Measurements from ENCODE around the gene CNEP1R1.

Gene CNEP1R1

GRCh38 chr16:49992825-49993224 lies 32.2 kb upstream of the CNEP1R1 start:
- no peak overlapping the region for H3K4me3 ChIP-seq (ENCODE audit: low read length, poor library complexity, severe bottlenecking)
- H4K20me1 ChIP-seq (ENCODE audit: insufficient read depth, low read length, poor library complexity, severe bottlenecking) = no peaks in the 10 kb centered on the region
- no peaks in the 10 kb centered on the region for H3K36me3 ChIP-seq (ENCODE audit: insufficient read depth, low read length)
- H3K9me3 ChIP-seq (ENCODE audit: insufficient read depth, low read depth, low read length) = no peaks in the 10 kb centered on the region
- TF ChIP-seq CTCF (conservative IDR thresholded peaks at IDR 0.05; ENCODE audit: low read length) (no peak), EZH2phosphoT487 (IDR thresholded peaks at IDR 0.05; ENCODE audit: borderline replicate concordance) (no peak)
- no peak overlapping the region for H3K9ac ChIP-seq (ENCODE audit: low read depth, low read length, poor library complexity, severe bottlenecking)
- no peak overlapping the region for H3K4me2 ChIP-seq (ENCODE audit: low read depth, low read length, poor library complexity, severe bottlenecking)
- H2AFZ ChIP-seq (ENCODE audit: low read length) = no peak overlapping the region
- H3K9me2 ChIP-seq (replicated peaks; ENCODE audit: low read depth, low read length) = no peaks in the 10 kb centered on the region
- no peaks in the 10 kb centered on the region for H3F3A ChIP-seq (ENCODE audit: low read depth)
- H3K4me1 ChIP-seq (ENCODE audit: insufficient read depth, low read length, poor library complexity, severe bottlenecking) = no peaks in the 10 kb centered on the region
- H3K79me2 ChIP-seq (ENCODE audit: insufficient read depth, low read length) = no peaks in the 10 kb centered on the region
- H3K27me3 ChIP-seq (ENCODE audit: insufficient read depth, low read length, poor library complexity, severe bottlenecking) = no peaks in the 10 kb centered on the region

GRCh38 chr16:49993579-49993978 lies 31.4 kb upstream of the CNEP1R1 start:
- no peaks in the 10 kb centered on the region for H3K79me2 ChIP-seq (ENCODE audit: insufficient read depth, low read length)
- H3F3A ChIP-seq (ENCODE audit: low read depth) = no peaks in the 10 kb centered on the region
- no peaks in the 10 kb centered on the region for H4K20me1 ChIP-seq (ENCODE audit: insufficient read depth, low read length, poor library complexity, severe bottlenecking)
- H3K9me2 ChIP-seq (replicated peaks; ENCODE audit: low read depth, low read length) = no peaks in the 10 kb centered on the region
- TF ChIP-seq EZH2phosphoT487 (IDR thresholded peaks at IDR 0.05; ENCODE audit: borderline replicate concordance) = no peak
- no peak for TF ChIP-seq CTCF (conservative IDR thresholded peaks at IDR 0.05; ENCODE audit: low read length)
- H3K9me3 ChIP-seq (ENCODE audit: insufficient read depth, low read depth, low read length) = no peaks in the 10 kb centered on the region
- no peak overlapping the region for H2AFZ ChIP-seq (ENCODE audit: low read length)
- H3K36me3 ChIP-seq (ENCODE audit: insufficient read depth, low read length) = no peaks in the 10 kb centered on the region
- H3K4me3 ChIP-seq (ENCODE audit: low read length, poor library complexity, severe bottlenecking) = no peak overlapping the region
- H3K9ac ChIP-seq (ENCODE audit: low read depth, low read length, poor library complexity, severe bottlenecking) = no peak overlapping the region
- H3K4me1 ChIP-seq (ENCODE audit: insufficient read depth, low read length, poor library complexity, severe bottlenecking) = no peaks in the 10 kb centered on the region
- no peak overlapping the region for H3K4me2 ChIP-seq (ENCODE audit: low read depth, low read length, poor library complexity, severe bottlenecking)
- no peaks in the 10 kb centered on the region for H3K27me3 ChIP-seq (ENCODE audit: insufficient read depth, low read length, poor library complexity, severe bottlenecking)

GRCh38 chr16:49994006-49994405 lies 31.0 kb upstream of the CNEP1R1 start:
- no peak overlapping the region for H3K9ac ChIP-seq (ENCODE audit: low read depth, low read length, poor library complexity, severe bottlenecking)
- TF ChIP-seq CTCF (conservative IDR thresholded peaks at IDR 0.05; ENCODE audit: low read length) = no peak
- TF ChIP-seq EZH2phosphoT487 (IDR thresholded peaks at IDR 0.05; ENCODE audit: borderline replicate concordance) = no peak
- no peak overlapping the region for H3K4me3 ChIP-seq (ENCODE audit: low read length, poor library complexity, severe bottlenecking)
- H3K9me2 ChIP-seq (replicated peaks; ENCODE audit: low read depth, low read length) = no peaks in the 10 kb centered on the region
- H3K79me2 ChIP-seq (ENCODE audit: insufficient read depth, low read length) = no peaks in the 10 kb centered on the region
- no peaks in the 10 kb centered on the region for H3K36me3 ChIP-seq (ENCODE audit: insufficient read depth, low read length)
- H3K27me3 ChIP-seq (ENCODE audit: insufficient read depth, low read length, poor library complexity, severe bottlenecking) = no peaks in the 10 kb centered on the region
- no peaks in the 10 kb centered on the region for H3K4me1 ChIP-seq (ENCODE audit: insufficient read depth, low read length, poor library complexity, severe bottlenecking)
- no peak overlapping the region for H3K4me2 ChIP-seq (ENCODE audit: low read depth, low read length, poor library complexity, severe bottlenecking)
- no peak overlapping the region for H2AFZ ChIP-seq (ENCODE audit: low read length)
- no peaks in the 10 kb centered on the region for H3F3A ChIP-seq (ENCODE audit: low read depth)
- H4K20me1 ChIP-seq (ENCODE audit: insufficient read depth, low read length, poor library complexity, severe bottlenecking) = no peaks in the 10 kb centered on the region
- no peaks in the 10 kb centered on the region for H3K9me3 ChIP-seq (ENCODE audit: insufficient read depth, low read depth, low read length)

Measured in Loucy (cell line).